Lung (tissue), 12 donors: ENCODE measurements around the gene PSORS1C2. TPM values are rescaled to one million over a fixed set of nuclear protein-coding genes. Genes with fewer than 3 reads are reported as not detected.
"Not testable (repeated sequence)": the region's sequence is repeated elsewhere in the genome, so short reads cannot be mapped to it uniquely, and the experiment has no call there.

Experiments used
- ATAC-seq: fragments of 200-7000 bp; cut with Tn5 transposase; one replicate; pipeline ENCODE4 v1.9.1; 2020; ENCODE audit warnings: moderate number of reproducible peaks; ENCODE audit not compliant: insufficient read depth, low FRiP score
- DNase-seq, 3 donors: peaks; one replicate each; pipeline ENCODE4 v3.0.0-alpha.2; 2013 to 2017
- H3K27ac ChIP-seq, 2 donors: one replicate each; pipeline ENCODE4 v1.5.1; 2013; ENCODE audit warnings: mild to moderate bottlenecking in 2 of 2, moderate library complexity in 2 of 2, control low read depth in 1 of 2, inconsistent platforms in 1 of 2, low read depth in 1 of 2, low read length in 1 of 2
- H3K27me3 ChIP-seq, 3 donors: one replicate each; pipeline ENCODE4 v1.5.1; 2013; ENCODE audit warnings: low read length in 2 of 3; ENCODE audit not compliant: control insufficient read depth in 3 of 3, insufficient read depth in 3 of 3
- H3K36me3 ChIP-seq, 4 donors: one replicate each; pipeline ENCODE4 v1.5.1; 2013; ENCODE audit warnings: low read length in 4 of 4, mild to moderate bottlenecking in 1 of 4, moderate library complexity in 1 of 4; ENCODE audit not compliant: control insufficient read depth in 4 of 4, insufficient read depth in 4 of 4
- H3K4me1 ChIP-seq, 5 donors: one replicate each; pipeline ENCODE4 v1.5.1; 2013; ENCODE audit warnings: low read length in 5 of 5, mild to moderate bottlenecking in 2 of 5, moderate library complexity in 1 of 5; ENCODE audit not compliant: control insufficient read depth in 5 of 5, insufficient read depth in 5 of 5
- H3K4me3 ChIP-seq: one replicate; pipeline ENCODE4 v1.5.1; 2013; ENCODE audit warnings: mild to moderate bottlenecking, control low read depth, moderate library complexity
- H3K9ac ChIP-seq, 2 donors: one replicate each; pipeline ENCODE4 v1.5.1; 2013; ENCODE audit warnings: low read length in 2 of 2, control low read depth in 1 of 2; ENCODE audit not compliant: insufficient read depth in 1 of 2
- H3K9me3 ChIP-seq, 4 donors: one replicate each; pipeline ENCODE4 v1.5.1; 2013; ENCODE audit warnings: low read length in 3 of 4, mild to moderate bottlenecking in 1 of 4, moderate library complexity in 1 of 4; ENCODE audit not compliant: control insufficient read depth in 4 of 4, insufficient read depth in 3 of 4
- CTCF ChIP-seq: IDR thresholded peaks from 2 replicates; pipeline ENCODE4 v1.5.1; 2012; ENCODE audit warnings: mild to moderate bottlenecking; ENCODE audit errors: control extremely low read depth, extremely low read depth
- WGBS, 2 donors: extraction: QIAGEN DNeasy Blood & Tissue Kit; methylation state at CpG; one replicate each; pipeline ENCODE4 v1.1.7; 2013; 5-methylcytosine and 5-hydroxymethylcytosine counted together
- polyA plus RNA-seq, 2 donors: library from polyadenylated mRNA; stranded (reverse); fragments of 200-250 nt; gene quantifications; one replicate each; pipeline ENCODE4 v1.2.1, GENCODE V29; 2013
- total RNA-seq, 2 donors: library from RNA; depleted of rRNA in 1 of 2; stranded (reverse); fragments of >200 nt in 1 of 2; gene quantifications; one replicate each; pipeline ENCODE4 v1.2.1, GENCODE V29; 2014 to 2021
- donor health status: control.
- donor health status: control.
- donor health status: Bipolar disorder and iron deficiency.
- donor health status: healthy.
- donor health status: DM: yes; HTN: yes; CAD: no.

The PSORS1C2 gene
- total and polyA plus RNA-seq, 4 donors = not detected

GRCh38 chr6:31168606-31169005, 29.7 kb upstream of the PSORS1C2 start:
- peaks cover 0 to 4% (median 0%) of the 10 kb centered on the region in 5 donors for H3K4me1 ChIP-seq
- TF ChIP-seq CTCF = no peak
- 89 to 90% methylated on average over 3 of the region's 3 CpGs for WGBS, 2 donors
- H3K27ac ChIP-seq = no peak overlapping the region
- H3K9me3 ChIP-seq = no peaks in the 10 kb centered on the region
- DNase-seq = no peak
- no peaks in the 10 kb centered on the region for H3K27me3 ChIP-seq
- ATAC-seq = no peak
- H3K36me3 ChIP-seq = no peaks in the 10 kb centered on the region
- H3K9ac ChIP-seq = no peak overlapping the region
- H3K4me3 ChIP-seq = no peak overlapping the region

- no peaks in the 10 kb centered on the region for H3K27me3 ChIP-seq
- no peak for ATAC-seq
- H3K36me3 ChIP-seq = peaks cover 0 to 12% (median 7%) of the 10 kb centered on the region in 4 donors
- H3K9ac ChIP-seq = no peak overlapping the region
- no peaks in the 10 kb centered on the region for H3K9me3 ChIP-seq
- H3K4me1 ChIP-seq = no peaks in the 10 kb centered on the region
- DNase-seq = no peak
- H3K4me3 ChIP-seq = no peak overlapping the region
- TF ChIP-seq CTCF = no peak
- 73 to 83% methylated on average over 5 of the region's 5 CpGs for WGBS, 2 donors
- H3K27ac ChIP-seq = no peak overlapping the region
Measured at GRCh38 chr6:31165986-31166385, 27.1 kb upstream of the PSORS1C2 start.

GRCh38 chr6:31165064-31165832, 26.4 kb upstream of the PSORS1C2 start:
- H3K36me3 ChIP-seq = peaks cover 0 to 12% (median 7%) of the 10 kb centered on the region in 4 donors
- not testable (repeated sequence) for H3K27ac ChIP-seq, H3K4me3 ChIP-seq, H3K27me3 ChIP-seq, ATAC-seq, H3K4me1 ChIP-seq, H3K9ac ChIP-seq, H3K9me3 ChIP-seq, DNase-seq
- 84 to 93% methylated on average over 17 of the region's 17 CpGs for WGBS, 2 donors

- ATAC-seq, H3K9me3 ChIP-seq, H3K4me3 ChIP-seq, DNase-seq, H3K27ac ChIP-seq, H3K9ac ChIP-seq, H3K27me3 ChIP-seq, H3K4me1 ChIP-seq: not testable (repeated sequence)
- H3K36me3 ChIP-seq = peaks cover 0 to 12% (median 7%) of the 10 kb centered on the region in 4 donors
- WGBS, 2 donors = 96 to 99% methylated on average over 5 to 8 of the region's 9 CpGs
Measured at GRCh38 chr6:31164475-31165063, 25.7 kb upstream of the PSORS1C2 start.
